AG04450 (cell line): ENCODE results near the gene PLCL1. TPM values are rescaled to one million over a fixed set of nuclear protein-coding genes. Genes with fewer than 3 reads are reported as not detected.

Experiments
- CTCF ChIA-PET: fragments of 300-600, 350-600 bp; formaldehyde crosslinking; extraction: SDS; loops from one replicate; lab custom pipeline; 2022; ENCODE audit warnings: antibody characterized with exemption, inconsistent platforms; lab: Charles Lee
- POLR2A ChIA-PET: fragments of 350-600 bp; formaldehyde crosslinking; extraction: SDS; loops from one replicate; lab custom pipeline; 2021; ENCODE audit warnings: antibody characterized with exemption, inconsistent platforms; lab: Yijun Ruan, JAX
- DNase-seq: peaks from one replicate; pipeline ENCODE4 v3.0.0-alpha.2; 2011; ENCODE audit warnings: low read depth, low spot score
- H3K27ac ChIP-seq: one replicate; pipeline ENCODE4 v1.5.1; 2012; ENCODE audit warnings: low read depth, low read length, control low read depth
- H3K27me3 ChIP-seq: one replicate; pipeline ENCODE4 v1.6.0; 2012; ENCODE audit warnings: low read length; ENCODE audit not compliant: control insufficient read depth, insufficient read depth
- H3K4me3 ChIP-seq: 2 replicates; pipeline ENCODE4 v1.5.1; 2011; ENCODE audit warnings: mild to moderate bottlenecking, low read depth, low read length, control low read depth
- H3K9me3 ChIP-seq: 2 replicates; pipeline ENCODE4 v1.5.1; 2012; ENCODE audit warnings: low read length; ENCODE audit not compliant: control insufficient read depth, insufficient read depth
- polyA plus RNA-seq: library from polyadenylated mRNA; depleted of rRNA; stranded (reverse); fragments of >200 nt; gene quantifications from 2 replicates; pipeline ENCODE4 v1.2.3, GENCODE V29; 2011
- TF ChIP-seq, protein P1 (sequence below): IDR thresholded peaks from 2 replicates; pipeline ENCODE4 v1.5.1; 2011; ENCODE audit warnings: low read depth, low read length, control low read depth, inconsistent platforms

Gene PLCL1
- polyA plus RNA-seq, 1 experiment = 0.43 TPM

DNA sequence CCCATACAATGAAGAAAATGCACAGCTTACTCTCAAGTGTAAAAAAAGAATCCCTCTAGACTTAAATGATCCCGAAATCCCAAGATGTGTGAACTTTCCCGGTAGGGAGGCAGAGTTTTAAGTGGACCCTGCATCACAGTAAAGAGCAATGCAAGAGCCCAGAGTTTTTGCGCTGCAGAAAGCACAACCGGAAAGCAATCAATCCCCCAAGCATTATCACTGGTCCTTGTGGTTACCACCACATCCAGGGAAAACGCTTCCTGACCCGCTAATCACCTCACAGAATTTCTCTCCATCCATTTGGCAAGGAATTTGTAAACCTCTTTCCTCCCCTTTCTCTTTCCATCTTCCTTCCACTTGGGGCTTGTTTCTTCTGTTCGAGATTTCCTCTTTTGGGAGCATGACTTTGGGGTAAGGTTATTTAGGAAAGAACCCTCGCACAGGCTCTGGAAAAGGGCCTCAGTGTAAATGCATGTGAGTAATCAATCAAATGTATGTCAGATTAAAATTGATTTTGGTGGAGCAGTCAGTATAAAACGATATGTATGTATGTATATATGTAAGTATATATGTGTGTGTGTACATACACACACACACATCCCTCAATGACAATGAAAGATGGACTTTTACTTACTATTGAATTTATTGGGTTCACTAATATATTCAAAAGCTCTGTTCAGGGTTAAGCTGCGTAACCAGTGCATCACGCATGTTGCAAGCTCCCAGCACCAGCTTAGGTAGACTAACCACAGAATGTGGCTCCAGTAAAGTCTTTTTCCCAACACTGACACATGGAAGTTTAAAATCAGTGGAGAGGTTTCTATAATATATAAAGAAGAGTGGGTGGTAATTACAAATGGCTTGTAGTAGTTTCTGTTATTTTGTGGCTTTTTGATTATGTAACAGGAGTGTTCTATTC lies 1.6 kb downstream of the PLCL1 start:
- no peak overlapping the region for H3K27ac ChIP-seq

DNA sequence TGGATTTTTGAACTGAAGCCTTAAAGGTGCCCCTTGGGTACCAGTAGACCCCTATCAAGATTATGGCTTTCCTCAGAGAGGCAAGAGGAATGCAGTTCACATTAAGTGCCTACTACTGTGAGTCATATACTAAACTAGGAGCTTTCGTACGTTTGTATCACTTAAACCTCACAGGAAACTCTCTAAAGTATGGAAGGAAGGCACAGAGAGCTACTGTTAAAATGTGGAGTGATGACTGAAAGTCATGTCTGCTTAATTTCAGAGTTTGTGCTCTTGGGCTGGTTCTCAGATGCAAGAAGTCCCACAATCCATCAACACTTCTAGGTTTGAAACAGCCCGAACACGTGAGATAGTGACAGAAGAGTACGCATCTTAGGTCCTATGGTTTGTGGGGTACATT lies 4.7 kb downstream of the PLCL1 start:
- TF ChIP-seq, protein P1, sequence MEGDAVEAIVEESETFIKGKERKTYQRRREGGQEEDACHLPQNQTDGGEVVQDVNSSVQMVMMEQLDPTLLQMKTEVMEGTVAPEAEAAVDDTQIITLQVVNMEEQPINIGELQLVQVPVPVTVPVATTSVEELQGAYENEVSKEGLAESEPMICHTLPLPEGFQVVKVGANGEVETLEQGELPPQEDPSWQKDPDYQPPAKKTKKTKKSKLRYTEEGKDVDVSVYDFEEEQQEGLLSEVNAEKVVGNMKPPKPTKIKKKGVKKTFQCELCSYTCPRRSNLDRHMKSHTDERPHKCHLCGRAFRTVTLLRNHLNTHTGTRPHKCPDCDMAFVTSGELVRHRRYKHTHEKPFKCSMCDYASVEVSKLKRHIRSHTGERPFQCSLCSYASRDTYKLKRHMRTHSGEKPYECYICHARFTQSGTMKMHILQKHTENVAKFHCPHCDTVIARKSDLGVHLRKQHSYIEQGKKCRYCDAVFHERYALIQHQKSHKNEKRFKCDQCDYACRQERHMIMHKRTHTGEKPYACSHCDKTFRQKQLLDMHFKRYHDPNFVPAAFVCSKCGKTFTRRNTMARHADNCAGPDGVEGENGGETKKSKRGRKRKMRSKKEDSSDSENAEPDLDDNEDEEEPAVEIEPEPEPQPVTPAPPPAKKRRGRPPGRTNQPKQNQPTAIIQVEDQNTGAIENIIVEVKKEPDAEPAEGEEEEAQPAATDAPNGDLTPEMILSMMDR = no peak
- Histone ChIP-seq H3K27ac (no peak overlapping the region), H3K4me3 (no peak overlapping the region), H3K9me3 (no peaks in the 10 kb centered on the region; the same call in 1 of the 2 replicates), H3K27me3 (peaks cover 13% of the 10 kb centered on the region)
- POLR2A ChIA-PET = no interaction called here
- no peak for DNase-seq
- CTCF ChIA-PET = interaction anchor here (1.4 kb wide), 1 partner anchor 488 kb away, joined by 5 read pairs; no protein-coding TSS in a partner anchor

More for the DNA sequence above, 1.6 kb downstream of the PLCL1 start:
- DNase-seq = no peak
- TF ChIP-seq, protein P1 = no peak
- POLR2A ChIA-PET = interaction anchor here (0.6 kb wide), 1 partner anchor 103 kb away, joined by 3 read pairs; no protein-coding TSS in a partner anchor
- CTCF ChIA-PET = interaction anchor here (2.7 kb wide), 1 partner anchor 491 kb away, joined by 14 read pairs; no protein-coding TSS in a partner anchor
- Histone ChIP-seq H3K27me3 (peaks cover 13% of the 10 kb centered on the region), H3K9me3 (no peaks in the 10 kb centered on the region; the same call in 1 of the 2 replicates), H3K4me3 (peak overlapping the region; percentile 66)

DNA sequence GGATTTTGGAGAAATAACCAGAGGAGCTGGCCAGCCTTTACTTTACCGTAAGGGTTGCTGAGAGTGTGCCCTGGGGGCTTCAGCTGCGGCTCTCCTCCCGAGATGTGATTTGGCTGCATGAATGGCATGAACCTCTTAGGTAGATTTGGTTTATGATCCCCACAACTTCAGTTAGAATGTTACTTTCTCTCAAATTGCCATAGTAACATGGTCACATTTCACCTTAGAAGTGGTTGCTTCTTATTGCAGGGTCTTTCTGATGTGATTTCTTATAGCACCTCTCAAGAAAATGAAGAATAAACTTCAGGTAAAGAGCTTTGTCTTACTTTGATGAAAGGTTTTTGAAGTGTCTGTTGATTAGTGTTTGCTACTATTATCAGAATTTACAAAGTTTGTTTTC lies 5.6 kb downstream of the PLCL1 start:
- DNase-seq = no peak
- Histone ChIP-seq H3K9me3 (no peaks in the 10 kb centered on the region), H3K27me3 (peaks cover 14% of the 10 kb centered on the region), H3K27ac (no peak overlapping the region), H3K4me3 (no peak overlapping the region)
- TF ChIP-seq, protein P1 = no peak
- CTCF ChIA-PET = interaction anchor here (0.5 kb wide), 1 partner anchor 56 kb away, joined by 3 read pairs; no protein-coding TSS in a partner anchor
- POLR2A ChIA-PET = no interaction called here

DNA sequence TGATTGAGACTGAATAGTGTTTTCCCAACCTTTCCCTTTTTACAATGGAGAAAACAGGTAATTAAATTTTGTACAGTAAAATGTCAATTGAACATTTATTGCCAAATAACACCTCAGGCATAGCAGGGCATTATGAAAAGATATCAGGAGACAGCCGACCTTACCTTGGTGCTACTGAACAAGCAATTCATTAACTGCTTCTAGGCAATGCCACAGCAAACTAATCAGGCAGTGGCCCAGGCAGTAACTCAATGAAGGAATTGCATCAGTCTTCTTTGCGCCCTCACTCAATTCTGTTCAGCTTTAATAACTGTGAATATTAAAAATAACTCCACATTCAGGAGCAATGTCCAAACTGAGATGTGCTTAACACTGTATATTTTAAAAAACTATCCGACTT lies 6.1 kb downstream of the PLCL1 start:
- DNase-seq = no peak
- CTCF ChIA-PET = interaction anchor here (0.5 to 1.3 kb wide), 2 partner anchors 55 to 486 kb away, joined by 3 to 6 read pairs; no protein-coding TSS in a partner anchor
- H3K27me3 ChIP-seq = peaks cover 13% of the 10 kb centered on the region
- no peak overlapping the region for H3K27ac ChIP-seq
- POLR2A ChIA-PET = no interaction called here
- no peaks in the 10 kb centered on the region for H3K9me3 ChIP-seq
- H3K4me3 ChIP-seq = no peak overlapping the region
- TF ChIP-seq, protein P1 = no peak
